IgD-negative memory B cell (primary cell): ENCODE data around the gene NEU3. TPM values are rescaled to one million over a fixed set of nuclear protein-coding genes. Genes with fewer than 3 reads are reported as not detected.
"Not testable (repeated sequence)": the region's sequence is repeated elsewhere in the genome, so short reads cannot be mapped to it uniquely, and the experiment has no call there.

Experiments used
- H3K27ac Mint-ChIP-seq, 3 donors: one replicate each; pipeline ENCODE4 v1.8.0; 2020 to 2022; ENCODE audit warnings: mild to moderate bottlenecking in 3 of 3, mixed read lengths in 3 of 3, moderate library complexity in 1 of 3
- H3K27me3 Mint-ChIP-seq: one replicate; pipeline ENCODE4 v1.8.0; 2021; ENCODE audit warnings: mixed read lengths
- H3K36me3 Mint-ChIP-seq: one replicate; pipeline ENCODE4 v1.8.0; 2020; ENCODE audit warnings: mild to moderate bottlenecking, mixed read lengths
- H3K4me1 Mint-ChIP-seq, 3 donors: one replicate each; pipeline ENCODE4 v1.8.0; 2020 to 2022; ENCODE audit warnings: mixed read lengths in 3 of 3, mild to moderate bottlenecking in 1 of 3
- H3K4me3 Mint-ChIP-seq, 4 donors: one replicate each; pipeline ENCODE4 v1.8.0; 2020 to 2022; ENCODE audit warnings: mild to moderate bottlenecking in 4 of 4, mixed read lengths in 4 of 4, moderate library complexity in 3 of 4
- H3K9me3 Mint-ChIP-seq, 3 donors: one replicate each; pipeline ENCODE4 v1.8.0; 2020 to 2021; ENCODE audit warnings: mixed read lengths in 3 of 3, mild to moderate bottlenecking in 1 of 3
- polyA plus RNA-seq: library from polyadenylated mRNA; unstranded; fragments of 300-500 nt; fragmentation: Illumina TruSeq; gene quantifications from one replicate; pipeline ENCODE4 v1.2.3, GENCODE V29; 2021

Gene NEU3
- polyA plus RNA-seq, 1 donor from 2014 or later: 0.89 TPM

DNA sequence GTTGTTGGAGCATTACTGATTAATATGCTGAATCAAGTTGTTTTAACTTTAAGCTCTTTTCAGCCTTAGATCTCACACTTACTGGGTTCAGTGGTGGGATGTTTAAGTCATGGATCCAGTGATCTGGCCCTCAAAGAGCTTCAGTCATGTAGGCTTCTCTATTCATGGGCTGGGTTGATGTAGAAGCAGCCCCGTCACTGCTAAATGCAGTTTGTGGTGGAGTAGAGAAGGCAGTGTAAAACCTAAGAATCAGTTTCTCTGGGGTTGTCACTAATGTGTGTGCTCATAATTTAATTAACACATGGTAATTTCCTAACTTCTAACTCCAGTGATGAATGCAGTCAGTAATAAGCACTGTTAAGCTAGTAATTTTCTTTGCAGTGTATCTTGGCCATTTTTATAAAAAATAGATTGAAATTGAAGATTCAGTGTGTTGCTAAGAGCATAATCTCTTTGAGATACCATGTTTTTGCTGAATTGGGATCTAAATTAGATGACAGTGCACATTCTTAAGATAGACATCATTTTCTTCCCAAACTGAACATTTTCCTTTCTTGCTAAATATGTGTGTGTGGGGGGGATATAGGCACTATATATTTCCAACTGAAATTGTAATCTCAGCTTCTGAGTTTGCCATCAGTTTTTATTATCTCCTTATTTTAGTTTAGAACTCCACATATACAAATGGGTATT is 30.6 kb upstream of the NEU3 start:
- H3K27me3 Mint-ChIP-seq: no peaks in the 10 kb centered on the region
- H3K36me3 Mint-ChIP-seq: peaks cover 13% of the 10 kb centered on the region
- no peaks in the 10 kb centered on the region for H3K9me3 Mint-ChIP-seq
- no peak overlapping the region for H3K27ac Mint-ChIP-seq
- H3K4me3 Mint-ChIP-seq: no peak overlapping the region
- peaks cover 52 to 75% (median 67%) of the 10 kb centered on the region in 3 donors for H3K4me1 Mint-ChIP-seq

DNA sequence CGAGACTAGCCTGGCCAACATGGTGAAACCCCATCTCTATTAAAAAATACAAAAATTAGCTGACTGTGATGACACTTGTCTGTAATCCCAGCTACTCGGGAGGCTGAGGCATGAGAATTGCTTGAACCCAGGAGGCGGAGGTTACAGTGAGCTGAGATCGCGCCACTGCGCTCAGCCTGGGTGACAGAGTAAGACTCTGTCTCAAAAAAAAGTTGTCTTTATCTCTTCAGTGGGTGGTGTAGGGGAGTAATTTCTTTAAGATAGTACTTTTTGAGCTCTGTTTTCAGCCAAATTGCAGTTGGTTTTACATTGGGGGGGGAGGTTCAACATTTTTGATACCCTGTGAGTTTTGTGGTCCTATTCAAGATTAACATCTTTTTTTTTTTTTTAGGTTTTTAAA is 28.6 kb upstream of the NEU3 start:
- peak overlapping the region in 1 of 4 donors; percentile 18 for H3K4me3 Mint-ChIP-seq
- not testable (repeated sequence) for H3K9me3 Mint-ChIP-seq, H3K36me3 Mint-ChIP-seq, H3K27me3 Mint-ChIP-seq
- peaks cover 36 to 69% (median 61%) of the 10 kb centered on the region in 3 donors for H3K4me1 Mint-ChIP-seq
- peak overlapping the region in 1 of 3 donors; percentile 53 for H3K27ac Mint-ChIP-seq

GRCh38 chr11:74966651-74967050 is 22.1 kb upstream of the NEU3 start:
- H3K4me3 Mint-ChIP-seq: no peak overlapping the region
- H3K4me1 Mint-ChIP-seq: peaks cover 7 to 34% (median 27%) of the 10 kb centered on the region in 3 donors
- H3K36me3 Mint-ChIP-seq: peaks cover 2% of the 10 kb centered on the region
- H3K9me3 Mint-ChIP-seq: no peaks in the 10 kb centered on the region
- H3K27me3 Mint-ChIP-seq: no peaks in the 10 kb centered on the region
- no peak overlapping the region for H3K27ac Mint-ChIP-seq

- H3K9me3 Mint-ChIP-seq: no peaks in the 10 kb centered on the region
- peaks cover 0 to 14% (median 4%) of the 10 kb centered on the region in 3 donors for H3K4me1 Mint-ChIP-seq
- no peak overlapping the region for H3K4me3 Mint-ChIP-seq
- no peak overlapping the region for H3K27ac Mint-ChIP-seq
- H3K36me3 Mint-ChIP-seq: peaks cover 18% of the 10 kb centered on the region
- H3K27me3 Mint-ChIP-seq: no peaks in the 10 kb centered on the region
These were observed 17.8 kb upstream of the NEU3 start for GRCh38 chr11:74970852-74971395.

DNA sequence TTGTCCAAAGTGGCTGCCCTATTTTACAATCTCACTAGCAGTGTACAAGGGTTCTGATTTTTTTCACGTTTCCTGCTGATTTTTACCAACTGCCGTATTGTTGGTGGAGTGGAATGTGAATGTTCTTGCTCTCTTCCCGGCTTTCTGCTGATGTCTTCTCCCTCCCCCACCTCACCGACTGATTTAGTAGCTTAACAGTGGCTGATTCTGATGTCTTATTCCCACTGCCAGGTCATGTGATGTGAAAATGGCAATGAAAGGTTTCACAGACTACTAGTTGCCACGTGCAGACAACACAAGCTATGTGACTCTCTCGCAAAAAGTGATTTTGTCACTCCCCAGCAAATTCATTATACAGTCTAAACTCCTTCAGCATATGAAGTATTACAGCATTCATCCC is 17.3 kb upstream of the NEU3 start:
- H3K36me3 Mint-ChIP-seq: peaks cover 18% of the 10 kb centered on the region
- peak overlapping the region in 1 of 3 donors; percentile 78 for H3K27ac Mint-ChIP-seq

DNA sequence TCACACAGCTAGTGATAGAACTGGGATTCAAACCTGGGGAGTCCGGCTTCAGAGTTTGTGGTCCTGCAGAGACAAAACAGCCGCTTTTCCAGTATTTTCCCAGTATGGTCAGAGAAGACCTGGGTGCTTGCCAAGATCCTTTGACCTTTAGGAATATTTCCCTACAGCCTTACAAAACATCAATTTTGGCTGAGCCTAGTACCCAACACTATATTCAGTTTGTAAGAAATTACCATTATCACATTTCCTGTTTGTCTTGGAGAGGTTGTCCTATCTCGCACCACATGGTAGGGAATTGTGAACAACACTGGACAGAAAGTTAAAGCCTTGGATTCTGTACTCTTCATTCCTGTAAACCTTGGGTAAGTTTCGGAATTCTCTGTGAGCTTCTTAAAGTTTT is 10.7 kb upstream of the NEU3 start:
- Mint-ChIP-seq H3K4me3 (no peak overlapping the region), H3K27ac (no peak overlapping the region), H3K27me3 (no peaks in the 10 kb centered on the region), H3K9me3 (no peaks in the 10 kb centered on the region), H3K36me3 (peaks cover 18% of the 10 kb centered on the region), H3K4me1 (peaks cover 0 to 7% (median 4%) of the 10 kb centered on the region in 3 donors)

More for the DNA sequence above, 17.3 kb upstream of the NEU3 start:
- Mint-ChIP-seq H3K4me1 (peaks cover 0 to 14% (median 4%) of the 10 kb centered on the region in 3 donors), H3K9me3 (no peaks in the 10 kb centered on the region), H3K4me3 (no peak overlapping the region), H3K27me3 (no peaks in the 10 kb centered on the region)

DNA sequence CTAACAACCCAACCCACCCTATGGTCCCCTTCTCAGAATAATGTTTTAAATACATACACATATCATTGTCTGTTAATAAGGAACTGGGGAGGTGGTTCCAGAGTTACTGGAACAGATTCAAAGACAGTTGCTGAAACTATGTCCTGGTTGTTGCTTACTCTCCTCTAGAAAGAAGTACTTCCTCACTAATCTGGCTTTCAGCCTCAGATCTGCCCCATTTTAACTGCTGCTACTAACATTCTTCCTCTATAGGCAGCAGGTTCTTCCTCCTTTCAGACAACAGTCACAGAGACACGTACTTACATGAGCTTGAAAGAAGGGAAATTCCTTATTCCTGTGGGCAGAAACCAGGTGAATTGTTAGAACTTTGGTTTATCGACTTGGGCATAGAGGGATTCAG is 8.1 kb upstream of the NEU3 start:
- no peaks in the 10 kb centered on the region for H3K4me1 Mint-ChIP-seq

DNA sequence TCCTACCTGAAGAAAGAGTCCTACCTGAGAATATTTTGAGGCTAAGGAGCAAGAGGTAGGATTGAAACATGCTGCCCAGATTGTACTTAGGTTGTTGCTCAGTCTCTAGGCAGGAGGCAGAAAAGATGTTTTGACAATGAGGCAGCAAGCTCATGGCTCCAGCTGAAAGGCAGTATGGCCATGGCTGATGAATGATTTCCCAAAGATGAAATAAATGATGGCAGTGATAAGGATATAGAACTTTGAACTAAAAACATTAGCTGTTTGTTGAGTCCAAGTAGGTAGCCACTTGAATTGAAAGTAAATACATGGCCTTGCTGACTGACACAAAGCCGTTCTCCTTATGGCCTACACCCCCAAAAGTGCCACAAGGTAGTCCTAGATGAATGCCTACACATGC is 6.8 kb upstream of the NEU3 start:
- H3K4me1 Mint-ChIP-seq: no peaks in the 10 kb centered on the region
- H3K4me3 Mint-ChIP-seq: no peak overlapping the region
- H3K27me3 Mint-ChIP-seq: no peaks in the 10 kb centered on the region
- H3K9me3 Mint-ChIP-seq: no peaks in the 10 kb centered on the region
- peaks cover 3% of the 10 kb centered on the region for H3K36me3 Mint-ChIP-seq
- H3K27ac Mint-ChIP-seq: peak overlapping the region in 1 of 3 donors; percentile 82

More for the DNA sequence above, 8.1 kb upstream of the NEU3 start:
- Mint-ChIP-seq H3K36me3 (peaks cover 3% of the 10 kb centered on the region), H3K27me3 (no peaks in the 10 kb centered on the region), H3K9me3 (no peaks in the 10 kb centered on the region), H3K4me3 (no peak overlapping the region), H3K27ac (no peak overlapping the region)

GRCh38 chr11:74984070-74984469 is 4.7 kb upstream of the NEU3 start:
- Mint-ChIP-seq H3K27ac (peak overlapping the region in 1 of 3 donors; percentile 20), H3K36me3 (no peaks in the 10 kb centered on the region), H3K27me3 (no peaks in the 10 kb centered on the region), H3K4me3 (no peak overlapping the region), H3K9me3 (no peaks in the 10 kb centered on the region), H3K4me1 (peaks cover 0 to 5% (median 2%) of the 10 kb centered on the region in 3 donors)

GRCh38 chr11:74984730-74985129 is 4.0 kb upstream of the NEU3 start:
- Mint-ChIP-seq H3K27ac (no peak overlapping the region), H3K4me1 (peaks cover 3 to 10% (median 7%) of the 10 kb centered on the region in 3 donors), H3K9me3 (no peaks in the 10 kb centered on the region), H3K4me3 (no peak overlapping the region), H3K36me3 (no peaks in the 10 kb centered on the region), H3K27me3 (no peaks in the 10 kb centered on the region)

- peaks cover 1% of the 10 kb centered on the region for H3K36me3 Mint-ChIP-seq
- no peaks in the 10 kb centered on the region for H3K27me3 Mint-ChIP-seq
- H3K4me3 Mint-ChIP-seq: peak overlapping the region; percentile 94 to 99 (median 96)
- H3K4me1 Mint-ChIP-seq: peaks cover 18 to 38% (median 33%) of the 10 kb centered on the region in 3 donors
- peak overlapping the region; percentile 84 to 88 (median 88) for H3K27ac Mint-ChIP-seq
- no peaks in the 10 kb centered on the region for H3K9me3 Mint-ChIP-seq
These were observed 516 bp downstream of the NEU3 start for GRCh38 chr11:74989260-74989638.

- peaks cover 18 to 38% (median 33%) of the 10 kb centered on the region in 3 donors for H3K4me1 Mint-ChIP-seq
- H3K27ac Mint-ChIP-seq: peak overlapping the region in 1 of 3 donors; percentile 88
- H3K4me3 Mint-ChIP-seq: peak overlapping the region in 1 of 4 donors; percentile 96
These were observed 1.4 kb downstream of the NEU3 start for GRCh38 chr11:74990150-74990549.

GRCh38 chr11:74990941-74991340 is 2.2 kb downstream of the NEU3 start:
- Mint-ChIP-seq H3K4me3 (peak overlapping the region in 1 of 4 donors; percentile 96), H3K36me3 (peaks cover 3% of the 10 kb centered on the region), H3K27me3 (no peaks in the 10 kb centered on the region), H3K4me1 (peaks cover 18 to 38% (median 33%) of the 10 kb centered on the region in 3 donors), H3K27ac (peak overlapping the region in 1 of 3 donors; percentile 88), H3K9me3 (no peaks in the 10 kb centered on the region)

More at GRCh38 chr11:74990150-74990549, 1.4 kb downstream of the NEU3 start:
- H3K9me3 Mint-ChIP-seq, H3K27me3 Mint-ChIP-seq, H3K36me3 Mint-ChIP-seq: not testable (repeated sequence)

GRCh38 chr11:74992852-74993251 is 4.1 kb downstream of the NEU3 start:
- no peaks in the 10 kb centered on the region for H3K9me3 Mint-ChIP-seq
- H3K4me3 Mint-ChIP-seq: peak overlapping the region in 2 of 4 donors; percentile 8 to 41
- peaks cover 7% of the 10 kb centered on the region for H3K36me3 Mint-ChIP-seq
- H3K27me3 Mint-ChIP-seq: no peaks in the 10 kb centered on the region
- H3K27ac Mint-ChIP-seq: no peak overlapping the region
- H3K4me1 Mint-ChIP-seq: peaks cover 18 to 38% (median 33%) of the 10 kb centered on the region in 3 donors

- no peaks in the 10 kb centered on the region for H3K27me3 Mint-ChIP-seq
- H3K36me3 Mint-ChIP-seq: peaks cover 12% of the 10 kb centered on the region
- H3K4me1 Mint-ChIP-seq: peaks cover 5 to 25% (median 18%) of the 10 kb centered on the region in 3 donors
- H3K9me3 Mint-ChIP-seq: no peaks in the 10 kb centered on the region
- no peak overlapping the region for H3K4me3 Mint-ChIP-seq
- peak overlapping the region in 1 of 3 donors; percentile 69 for H3K27ac Mint-ChIP-seq
These were observed 12.2 kb downstream of the NEU3 start for GRCh38 chr11:75000975-75001354.

GRCh38 chr11:75001686-75002085 is 13.0 kb downstream of the NEU3 start:
- no peak overlapping the region for H3K4me3 Mint-ChIP-seq
- peak overlapping the region in 1 of 3 donors; percentile 69 for H3K27ac Mint-ChIP-seq
- peaks cover 5 to 25% (median 18%) of the 10 kb centered on the region in 3 donors for H3K4me1 Mint-ChIP-seq
- H3K9me3 Mint-ChIP-seq: no peaks in the 10 kb centered on the region
- H3K27me3 Mint-ChIP-seq: no peaks in the 10 kb centered on the region
- peaks cover 8% of the 10 kb centered on the region for H3K36me3 Mint-ChIP-seq
